COLO829 (cell line): ENCODE data around the gene BAIAP3.
"Not testable (repeated sequence)": the region's sequence is repeated elsewhere in the genome, so short reads cannot be mapped to it uniquely, and the experiment has no call there.

ENCODE experiments used
- DNase-seq: peaks from one replicate; pipeline ENCODE4 v3.0.0; 2012; ENCODE audit warnings: low spot score

The BAIAP3 gene

DNA sequence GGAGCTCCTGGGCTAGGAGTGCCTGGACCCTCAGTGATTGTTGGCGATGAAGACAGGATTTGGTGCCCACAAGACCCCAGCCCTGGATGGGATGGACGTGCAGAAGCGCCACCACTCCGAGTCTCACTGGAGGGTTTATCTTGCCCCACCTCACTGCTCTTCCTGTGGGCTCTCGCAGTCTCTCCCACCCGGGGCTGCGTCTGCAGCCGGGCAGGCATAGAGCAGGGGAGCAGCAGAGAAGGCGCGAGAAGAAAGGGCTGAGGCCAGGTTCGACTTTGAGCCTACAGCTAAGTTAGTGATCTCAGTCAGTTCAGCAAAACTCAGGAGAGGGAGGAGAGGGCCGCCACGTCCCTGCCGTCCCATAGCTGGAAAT lies 17.4 kb upstream of the BAIAP3 start:
- DNase-seq = no peak

DNA sequence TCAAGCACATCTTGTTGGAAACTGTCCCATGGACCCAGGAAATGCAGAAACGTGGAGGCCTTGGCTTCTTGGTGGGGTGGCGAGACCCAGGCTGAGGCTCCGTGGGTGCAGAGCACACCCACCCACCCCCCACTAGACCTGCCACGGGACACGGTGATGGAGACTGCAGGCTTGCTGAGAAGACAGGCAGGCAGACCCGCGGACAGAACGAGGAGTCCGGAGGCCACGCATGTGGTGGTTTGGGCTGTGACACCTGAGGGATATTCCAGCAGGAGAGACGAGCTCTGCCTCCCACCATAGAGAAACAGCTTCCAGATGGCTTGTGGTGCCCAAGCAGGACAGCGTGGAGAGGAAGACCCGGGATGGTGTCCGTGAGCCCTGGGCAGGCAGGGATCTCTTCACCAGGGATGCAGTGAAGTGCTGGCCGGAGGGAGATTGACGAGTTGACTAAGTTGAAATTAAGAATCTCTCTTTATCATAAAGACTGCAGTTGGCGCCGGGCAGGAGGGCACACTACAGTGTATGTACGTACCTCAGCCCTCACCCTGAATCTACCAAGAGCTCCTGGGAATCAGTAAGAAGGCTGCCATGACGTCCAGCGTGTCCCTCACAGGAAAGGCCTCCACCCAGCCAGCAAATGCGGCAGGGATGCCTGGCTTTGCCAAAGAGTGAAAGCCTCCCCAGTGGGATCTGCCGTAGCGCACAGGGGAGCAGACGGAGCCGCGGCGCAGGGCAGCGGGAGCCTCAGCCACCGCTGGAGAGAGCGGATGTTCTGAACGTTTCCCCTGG lies 15.8 kb upstream of the BAIAP3 start:
- no peak for DNase-seq

DNA sequence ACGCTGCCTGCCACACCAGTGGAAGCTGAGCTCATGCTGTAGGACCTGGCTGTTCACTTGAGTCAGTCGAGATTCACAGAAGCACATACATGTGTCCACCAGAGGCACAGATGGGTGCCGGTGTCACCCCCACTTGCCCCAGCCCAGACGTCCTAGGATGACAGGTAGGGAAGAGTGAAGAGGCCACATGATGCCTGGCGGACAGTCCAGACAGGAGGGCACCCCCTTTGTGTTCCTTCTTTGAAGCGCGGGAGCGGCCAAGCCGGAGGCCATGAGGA lies 15.2 kb upstream of the BAIAP3 start:
- no peak for DNase-seq

DNA sequence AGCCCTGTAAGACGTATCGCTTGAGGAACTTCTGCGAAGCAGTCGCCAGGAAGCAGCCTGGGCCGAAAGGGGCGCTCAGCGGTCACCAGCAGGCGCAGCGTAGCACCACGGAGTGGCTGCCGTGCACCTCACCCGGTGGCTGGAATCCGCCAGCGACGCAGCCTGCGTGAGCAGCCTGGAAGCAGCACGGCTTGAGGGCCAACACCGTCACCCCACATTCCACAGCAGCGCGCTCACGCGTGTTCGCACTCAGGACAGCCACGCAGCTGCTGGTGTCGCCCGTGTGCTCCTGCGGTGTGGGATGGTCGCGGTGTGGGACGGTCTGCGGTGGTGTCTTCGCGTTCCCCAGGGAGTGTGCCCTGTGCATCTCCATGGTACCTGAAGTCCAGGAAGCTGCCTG lies 14.4 kb upstream of the BAIAP3 start:
- DNase-seq = no peak

DNA sequence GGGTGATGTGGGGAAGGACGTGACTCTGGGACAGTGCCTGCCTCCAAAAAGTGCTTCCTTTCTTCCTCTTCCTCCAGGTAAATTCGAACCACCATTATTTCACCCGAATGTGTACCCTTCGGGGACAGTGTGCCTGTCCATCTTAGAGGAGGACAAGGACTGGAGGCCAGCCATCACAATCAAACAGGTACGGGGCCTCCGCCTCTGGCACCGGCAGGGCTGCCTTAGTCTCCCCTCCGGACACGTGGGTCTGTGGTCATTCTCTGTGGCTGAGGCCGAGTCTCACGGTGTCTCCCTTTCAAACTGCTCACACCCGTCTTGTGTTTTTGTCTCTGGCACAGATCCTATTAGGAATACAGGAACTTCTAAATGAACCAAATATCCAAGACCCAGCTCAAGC lies 13.3 kb upstream of the BAIAP3 start:
- no peak for DNase-seq

DNA sequence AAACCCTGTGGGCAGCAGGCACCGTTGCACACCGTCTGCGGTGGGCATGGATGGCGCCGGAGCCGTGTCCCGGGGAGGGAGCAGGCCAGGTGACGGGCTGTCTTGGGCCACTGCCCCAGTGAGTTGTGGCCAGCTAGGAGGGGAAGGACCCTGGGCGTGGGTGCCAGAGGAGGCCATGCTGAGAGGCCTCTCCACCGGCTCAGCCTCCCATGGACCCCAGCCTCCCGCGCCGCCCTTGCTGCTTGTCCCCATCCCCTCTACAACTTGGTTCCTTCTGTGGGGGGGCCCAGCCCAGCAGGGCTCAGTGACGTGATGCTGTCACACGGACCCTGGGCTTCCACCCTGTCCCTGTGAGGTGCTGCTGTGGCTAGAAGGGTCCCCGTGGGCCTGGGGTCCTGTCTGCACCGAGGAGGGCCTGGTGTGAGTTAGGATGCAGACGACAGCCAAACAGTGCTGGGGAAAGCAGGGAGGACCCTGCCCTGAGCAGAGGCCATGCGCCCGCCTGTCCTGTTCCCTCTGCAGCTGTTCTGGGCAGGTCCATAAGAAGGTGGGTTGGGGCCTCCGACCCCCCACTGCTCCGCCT lies 12.7 kb upstream of the BAIAP3 start:
- no peak for DNase-seq

DNA sequence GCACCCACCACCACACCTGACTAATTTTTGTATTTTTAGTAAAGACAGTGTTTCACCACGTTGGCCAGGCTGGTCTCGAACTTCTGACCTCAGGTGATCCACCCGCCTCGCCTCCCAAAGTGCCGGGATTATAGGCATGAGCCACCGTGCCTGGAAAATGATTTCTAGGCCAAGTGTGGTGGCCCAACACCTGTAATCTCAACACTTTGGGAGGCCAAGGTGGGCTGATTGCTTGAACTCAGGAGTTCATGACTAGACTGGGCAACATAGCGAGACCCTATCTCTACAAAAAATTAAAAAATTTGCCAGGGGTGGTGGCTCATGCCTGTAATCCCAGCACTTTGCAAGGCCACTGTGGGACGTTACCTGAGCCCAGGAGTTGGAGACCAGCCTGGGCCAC lies 11.0 kb upstream of the BAIAP3 start:
- no peak for DNase-seq

DNA sequence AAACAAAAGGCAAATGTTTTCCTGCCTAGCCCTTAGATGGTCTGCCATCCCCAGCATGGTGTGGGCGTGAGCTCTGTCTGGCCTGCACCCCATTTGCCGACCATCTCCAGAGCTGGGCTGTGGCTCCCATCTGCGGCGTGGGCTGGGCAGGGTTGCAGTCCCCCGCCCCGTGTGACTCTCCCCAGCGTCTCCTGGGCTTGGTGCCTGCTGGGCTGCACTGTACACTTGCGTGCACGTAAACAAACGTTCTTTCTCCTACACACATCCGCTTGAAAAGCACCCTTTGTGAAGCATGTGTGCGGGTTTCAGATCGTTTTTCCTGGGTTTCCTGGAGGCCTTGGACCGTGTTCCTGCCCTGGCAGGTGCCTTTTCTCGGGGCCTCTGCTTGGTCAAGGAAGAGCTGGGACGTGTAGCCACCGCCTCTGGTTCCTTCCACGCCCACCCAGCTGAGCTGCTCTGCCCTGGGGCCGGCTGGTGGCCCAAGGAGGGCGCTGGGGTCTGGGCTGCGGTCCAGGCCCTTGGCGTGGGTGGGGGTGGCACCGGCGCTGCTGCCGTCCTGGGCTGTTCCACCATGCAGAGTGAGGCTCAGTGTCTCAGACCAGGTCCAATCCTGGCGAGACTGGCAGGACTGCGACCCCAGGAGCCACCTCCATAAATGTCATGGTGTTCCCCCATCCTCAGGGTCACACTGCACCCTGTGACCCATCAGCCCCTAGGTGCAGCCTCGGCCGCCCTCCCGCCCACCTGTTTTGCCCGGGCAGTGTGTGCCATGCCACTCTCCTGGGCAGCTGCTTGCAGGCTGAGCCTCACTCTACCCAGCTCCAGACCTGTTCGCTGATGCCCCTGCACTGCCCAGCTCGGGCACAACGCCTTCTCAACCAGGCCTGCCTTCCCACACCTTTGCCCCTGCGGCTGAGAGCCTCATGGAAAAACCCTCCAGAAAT lies 9.9 kb upstream of the BAIAP3 start:
- DNase-seq = peak; percentile 62

DNA sequence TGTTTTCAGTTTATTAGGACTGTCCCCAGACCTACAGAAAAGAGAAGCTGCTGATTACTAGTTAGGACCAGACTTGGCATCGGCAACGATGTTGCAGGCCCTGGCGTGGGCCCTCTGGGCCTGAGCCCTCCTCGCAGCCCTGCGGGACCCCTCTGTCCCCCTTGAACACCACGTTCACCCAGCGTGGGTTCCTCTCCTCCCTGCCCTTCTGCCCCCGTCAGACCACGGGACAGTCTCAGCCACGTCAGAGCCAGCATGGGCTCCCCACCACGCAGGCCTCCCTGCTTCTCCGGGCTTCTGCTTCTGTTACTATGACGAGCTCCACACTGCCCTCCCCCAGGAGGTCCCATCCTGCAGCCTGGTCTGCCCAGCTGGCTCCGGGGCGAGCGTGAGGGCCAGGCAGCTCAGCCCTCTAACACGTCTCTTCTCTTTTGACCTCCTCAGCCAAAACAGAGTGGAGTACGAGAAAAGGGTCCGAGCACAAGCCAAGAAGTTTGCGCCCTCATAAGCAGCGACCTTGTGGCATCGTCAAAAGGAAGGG lies 9.1 kb upstream of the BAIAP3 start:
- no peak for DNase-seq

DNA sequence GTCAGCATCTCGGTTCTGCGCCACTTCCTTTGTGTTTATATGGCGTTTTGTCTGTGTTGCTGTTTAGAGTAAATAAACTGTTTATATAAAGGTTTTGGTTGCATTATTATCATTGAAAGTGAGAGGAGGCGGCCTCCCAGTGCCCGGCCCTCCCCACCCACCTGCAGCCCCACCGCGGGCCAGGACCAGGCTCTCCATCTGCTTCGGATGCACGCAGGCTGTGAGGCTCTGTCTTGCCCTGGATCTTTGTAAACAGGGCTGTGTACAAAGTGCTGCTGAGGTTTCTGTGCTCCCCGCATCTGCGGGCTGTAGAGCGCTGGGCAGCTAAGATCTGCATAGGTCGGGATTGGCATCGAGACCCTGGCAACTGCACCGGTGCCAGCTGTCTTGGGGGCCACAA lies 8.2 kb upstream of the BAIAP3 start:
- no peak for DNase-seq

DNA sequence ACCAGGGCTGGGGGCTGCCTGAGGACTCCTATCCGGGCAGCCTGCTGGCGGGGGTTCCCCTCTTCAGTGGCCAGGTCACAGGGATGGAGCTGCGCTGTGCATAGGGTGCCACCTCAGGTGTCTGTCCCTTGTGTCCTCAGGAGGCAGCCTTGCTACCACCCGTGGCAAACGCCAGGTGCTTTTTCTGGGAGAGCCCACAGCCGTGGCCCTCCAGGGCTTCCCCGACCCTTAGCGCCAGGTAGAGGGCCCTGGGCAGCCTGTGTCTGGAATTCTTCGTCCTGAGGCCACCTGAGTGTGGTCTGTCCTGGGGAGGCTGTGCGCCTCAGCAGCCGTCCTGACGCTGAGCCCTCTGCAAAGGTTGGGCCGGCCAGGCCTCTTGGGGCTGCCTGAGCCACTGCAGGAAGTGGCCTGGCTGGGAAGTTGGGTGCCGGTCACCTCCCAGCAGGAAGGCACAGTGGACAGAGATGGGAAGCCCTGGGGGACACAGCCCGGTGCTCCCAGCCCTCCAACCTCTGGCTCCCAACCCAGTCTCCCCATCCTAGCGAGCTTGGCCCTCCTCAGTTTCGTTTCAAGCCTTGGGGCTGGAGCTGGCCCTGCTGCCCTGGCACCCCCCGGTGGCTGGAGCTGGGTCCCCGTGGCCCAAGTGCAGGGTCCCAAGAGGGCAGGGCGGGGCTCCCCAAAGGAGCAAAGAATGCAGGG lies 7.6 kb upstream of the BAIAP3 start:
- no peak for DNase-seq

DNA sequence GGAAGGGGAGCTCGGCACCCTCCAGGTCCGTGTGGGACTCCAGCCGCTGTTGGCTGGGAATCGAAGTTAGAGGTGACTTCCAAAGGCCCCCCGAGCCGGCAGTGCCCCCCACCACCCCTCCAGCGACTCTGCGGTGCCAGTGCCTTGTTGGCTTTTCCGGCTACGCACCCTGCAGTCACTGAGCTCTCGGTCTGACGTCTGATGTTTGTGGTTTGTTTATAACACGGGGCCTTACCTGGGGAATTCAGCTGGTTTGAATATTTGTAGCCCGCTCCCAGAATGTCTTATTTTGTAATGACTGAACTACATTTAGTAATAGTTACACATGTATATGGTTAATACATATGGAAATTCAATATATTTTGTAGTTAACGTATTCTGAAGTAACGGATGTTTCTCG lies 7.1 kb upstream of the BAIAP3 start:
- no peak for DNase-seq

DNA sequence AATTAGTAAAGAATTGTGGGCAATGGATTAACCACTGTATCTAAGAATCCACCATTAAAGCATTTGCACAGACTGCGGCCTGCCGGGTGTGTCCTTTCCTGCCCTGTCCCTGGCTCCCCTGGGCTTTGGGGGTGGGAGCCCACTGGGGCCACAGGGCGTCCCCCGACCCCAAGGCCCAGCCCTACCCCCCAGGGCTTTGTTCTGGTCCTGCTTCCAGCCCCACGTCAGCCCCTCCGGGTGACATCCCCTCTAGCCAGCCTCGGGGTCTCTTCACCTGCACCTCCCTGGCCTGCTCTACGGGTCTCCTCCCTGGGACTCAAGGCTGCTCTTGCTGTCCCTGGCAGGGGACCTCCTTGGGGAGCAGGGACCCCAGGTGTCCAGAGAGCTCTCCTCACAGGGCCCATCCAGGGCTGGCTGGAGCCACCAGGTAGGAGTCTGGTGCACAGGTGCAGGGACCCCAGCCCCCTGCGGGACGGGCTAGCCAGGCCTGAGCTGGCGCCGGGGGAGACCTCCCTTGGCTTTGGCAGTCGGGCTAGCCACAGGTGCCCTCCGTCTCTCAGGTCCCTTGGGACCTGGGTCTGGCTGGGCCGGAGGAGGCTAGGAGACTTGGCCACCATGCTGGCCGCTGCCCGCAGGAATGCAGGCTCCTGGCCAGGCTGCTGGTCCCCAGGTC lies 6.4 kb upstream of the BAIAP3 start:
- no peak for DNase-seq

DNA sequence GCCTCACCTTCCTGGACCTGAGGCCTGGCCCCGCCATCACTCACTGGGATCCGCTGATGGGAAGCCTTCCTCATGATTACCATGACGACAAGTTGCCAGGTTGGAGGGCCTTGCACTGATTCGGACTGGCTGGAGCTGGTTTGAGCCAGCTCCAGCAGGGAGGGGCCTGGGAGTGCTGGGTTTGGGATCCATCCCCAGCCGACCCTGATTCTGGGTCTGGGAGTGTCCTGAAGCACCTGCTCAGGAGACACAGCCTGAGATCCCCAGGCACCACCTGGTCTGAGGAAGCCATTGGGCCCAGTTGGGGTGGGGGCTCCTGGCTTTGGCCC lies 5.9 kb upstream of the BAIAP3 start:
- DNase-seq = no peak

DNA sequence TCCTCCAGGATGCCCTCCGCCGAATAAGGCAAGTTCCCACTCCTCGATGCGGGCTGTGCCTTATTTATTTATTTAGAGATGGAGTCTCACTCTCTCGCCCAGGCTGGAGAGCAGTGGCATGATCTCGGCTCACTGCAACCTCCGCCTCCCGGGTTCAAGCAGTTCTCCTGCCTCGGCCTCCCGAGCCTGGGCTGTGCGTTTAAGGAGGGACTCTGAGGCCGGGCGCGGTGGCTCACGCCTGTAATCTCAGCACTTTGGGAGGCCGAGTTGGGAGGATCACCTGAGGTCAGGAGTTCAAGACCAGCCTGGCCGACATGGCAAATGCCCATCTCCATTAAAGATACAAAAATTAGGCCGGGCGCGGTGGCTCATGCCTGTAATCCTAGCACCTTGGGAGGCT lies 5.3 kb upstream of the BAIAP3 start:
- DNase-seq = not testable (repeated sequence)

DNA sequence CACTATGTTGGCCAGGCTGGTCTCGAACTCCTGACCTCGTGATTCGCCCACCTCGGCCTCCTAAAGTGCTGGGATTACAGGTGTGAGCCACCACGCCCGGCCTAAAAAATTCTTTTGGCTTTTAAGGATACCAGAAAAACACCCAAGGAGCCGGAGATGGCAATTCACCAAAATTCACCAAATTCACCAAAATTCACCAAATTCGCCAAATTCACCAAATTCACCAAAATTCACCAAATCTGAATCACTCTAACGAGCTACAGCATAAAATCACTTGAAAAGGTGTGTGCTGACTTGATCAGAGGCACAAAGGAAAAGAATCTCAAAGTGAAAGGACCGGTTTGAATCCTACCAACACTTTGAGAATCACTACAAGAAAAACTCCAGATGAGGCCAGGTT lies 4.5 kb upstream of the BAIAP3 start:
- not testable (repeated sequence) for DNase-seq

DNA sequence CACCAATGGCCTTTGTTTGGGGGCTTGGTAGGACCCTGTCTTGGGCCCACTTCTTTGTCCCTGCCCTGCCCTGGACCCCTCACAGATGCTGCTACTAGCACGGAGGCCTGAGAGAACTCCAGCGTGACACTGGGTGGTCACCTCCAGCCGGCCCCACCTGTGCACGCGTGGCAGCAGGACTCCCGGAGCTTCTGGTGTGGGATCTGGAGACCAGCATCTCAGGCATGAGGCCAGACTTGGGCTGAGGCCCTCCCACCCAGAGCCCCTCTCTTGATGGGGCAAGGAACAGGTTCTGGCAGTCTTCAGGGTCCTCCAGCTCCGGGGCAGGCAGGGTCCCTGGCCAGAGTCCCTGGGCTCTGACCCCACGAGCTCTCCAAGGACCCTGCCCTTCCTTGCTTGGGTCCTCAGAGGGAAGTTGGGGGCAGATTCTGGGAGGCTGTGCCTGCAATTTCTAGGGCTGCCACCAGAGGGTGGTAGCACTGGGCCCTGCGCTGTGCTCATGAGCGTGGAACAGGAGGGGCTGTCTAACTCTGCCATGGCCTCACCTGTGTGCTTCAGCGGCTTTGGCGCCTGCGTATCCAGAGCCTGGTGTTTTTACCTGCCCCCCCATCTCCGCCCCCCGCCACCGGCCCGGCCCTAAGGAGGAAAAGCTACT lies 3.1 kb upstream of the BAIAP3 start:
- no peak for DNase-seq

DNA sequence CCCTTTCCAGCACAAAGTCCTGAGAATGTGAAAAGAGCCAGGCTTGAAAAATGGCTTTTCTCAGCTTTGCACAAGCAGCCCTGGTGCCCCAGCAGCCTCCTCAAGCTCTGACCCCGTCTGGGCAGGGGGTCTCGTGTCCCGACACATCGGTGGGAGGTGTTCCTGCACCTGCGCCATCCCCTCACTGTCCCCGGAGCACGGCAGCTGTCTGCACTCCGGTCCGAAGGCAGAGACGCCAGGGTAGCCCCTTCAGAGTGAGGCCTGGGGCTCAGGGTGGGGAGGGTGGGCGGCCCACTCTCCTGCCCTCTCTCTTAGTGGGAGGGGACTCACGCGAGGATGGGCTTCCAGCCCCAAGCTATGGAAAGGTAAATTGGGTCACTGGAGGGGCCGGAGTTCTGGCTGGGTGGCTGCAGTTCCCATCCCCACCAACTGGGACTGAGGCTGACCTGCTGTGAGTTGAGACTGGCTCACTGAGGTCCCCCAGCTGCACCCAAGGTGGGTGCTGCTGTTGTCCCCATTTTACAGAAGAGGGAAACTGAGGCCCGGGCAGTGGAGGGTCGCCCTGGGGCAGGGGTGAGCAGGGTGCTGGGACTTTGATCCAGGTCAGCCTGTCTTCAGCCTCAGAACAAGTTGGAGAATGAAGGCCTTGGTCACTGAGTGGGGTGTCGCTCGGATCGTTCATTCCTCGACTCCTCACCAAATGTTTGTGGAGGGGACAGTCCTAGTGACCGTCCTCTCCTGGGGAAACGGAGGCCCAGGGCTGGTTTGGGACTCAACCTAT lies 2.3 kb upstream of the BAIAP3 start:
- no peak for DNase-seq

DNA sequence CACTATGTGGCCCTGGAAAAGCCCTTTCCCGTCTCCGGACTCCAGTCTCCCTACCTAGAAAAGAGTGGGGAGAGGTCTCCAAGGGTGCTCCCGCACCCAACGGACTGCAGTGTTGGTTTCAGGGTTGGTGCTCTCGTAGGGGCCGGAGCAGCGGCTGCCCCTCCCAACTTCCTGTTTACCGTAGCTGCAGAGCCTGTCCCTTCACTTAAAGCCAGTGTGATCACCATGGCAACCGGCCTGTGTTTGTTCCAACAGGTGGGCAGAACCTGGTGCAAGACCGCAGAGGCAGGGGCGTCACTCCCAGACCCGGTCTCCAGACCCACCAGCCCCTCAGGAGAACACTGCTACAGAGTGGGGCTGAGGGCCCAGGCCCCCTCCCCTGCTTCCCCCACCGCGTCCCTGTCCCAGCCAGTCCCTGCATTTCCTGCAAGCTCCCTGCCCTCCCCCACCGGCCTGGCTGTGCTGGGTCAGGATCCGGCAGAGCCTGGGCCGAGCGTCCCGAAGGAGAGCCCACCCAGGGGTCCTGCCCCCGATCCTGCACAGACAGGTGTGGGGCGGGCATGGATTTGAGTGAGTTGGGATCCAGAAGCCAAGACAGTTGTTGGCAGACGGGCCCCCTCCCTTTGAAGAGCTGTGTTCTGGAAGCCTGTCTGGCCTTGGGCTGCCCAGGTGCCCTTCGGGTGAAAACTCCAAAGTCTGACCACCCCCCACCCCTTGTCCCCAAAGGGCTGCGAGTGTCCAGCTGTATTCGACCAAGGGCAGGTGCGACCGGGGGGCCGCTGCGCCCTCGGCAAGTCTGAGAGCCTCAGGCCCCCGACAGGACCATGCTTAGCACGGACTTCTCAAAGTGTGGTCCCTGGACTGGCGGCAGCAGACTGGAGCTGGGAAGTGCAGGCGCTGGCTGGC lies 1.5 kb upstream of the BAIAP3 start:
- DNase-seq = peak; percentile 64
